Activated CD4-positive, CD25-positive, alpha-beta regulatory T cell (primary cell): ENCODE results near the gene KCNAB3.
"Not testable (repeated sequence)": the region's sequence is repeated elsewhere in the genome, so short reads cannot be mapped to it uniquely, and the experiment has no call there.

ENCODE experiments used
- DNase-seq, 4 experiments: peaks; one replicate each; lab custom pipeline; 2025; lab: John Stamatoyannopoulos, UW

The KCNAB3 gene

GRCh38 chr17:7929158-7930023 lies at the start of gene KCNAB3:
TSS of gene KCNAB3 (minus strand) at chr17:7929856. CDS start at chr17:7929435, 421 bp downstream.
- peak in 1 of 4 experiments; percentile 25 for DNase-seq

GRCh38 chr17:7977805-7978204 lies 48.1 kb upstream of the KCNAB3 start:
- DNase-seq, result no peak

GRCh38 chr17:7977039-7977438 lies 47.4 kb upstream of the KCNAB3 start:
- no peak for DNase-seq

- no peak for DNase-seq
Measured at GRCh38 chr17:7974638-7975131, 45.0 kb upstream of the KCNAB3 start.

GRCh38 chr17:7972131-7972785 lies 42.6 kb upstream of the KCNAB3 start:
- no peak for DNase-seq

GRCh38 chr17:7971651-7972050 lies 42.0 kb upstream of the KCNAB3 start:
- DNase-seq, result no peak

GRCh38 chr17:7969433-7969832 lies 39.8 kb upstream of the KCNAB3 start:
- DNase-seq, result no peak

GRCh38 chr17:7967751-7968150 lies 38.1 kb upstream of the KCNAB3 start:
- no peak for DNase-seq

- DNase-seq, result no peak
Measured at GRCh38 chr17:7961421-7961820, 31.8 kb upstream of the KCNAB3 start.

GRCh38 chr17:7959503-7960253 lies 30.0 kb upstream of the KCNAB3 start:
- DNase-seq, result no peak

GRCh38 chr17:7956228-7956965 lies 26.7 kb upstream of the KCNAB3 start:
- DNase-seq, result no peak

GRCh38 chr17:7955414-7956227 lies 26.0 kb upstream of the KCNAB3 start:
- no peak for DNase-seq

GRCh38 chr17:7953266-7953665 lies 23.6 kb upstream of the KCNAB3 start:
- DNase-seq, result not testable (repeated sequence)

GRCh38 chr17:7951143-7951792 lies 21.6 kb upstream of the KCNAB3 start:
- peak in 2 of 4 experiments; percentile 6 to 11 for DNase-seq

- DNase-seq, result no peak
Measured at GRCh38 chr17:7950578-7950977, 20.9 kb upstream of the KCNAB3 start.

GRCh38 chr17:7947651-7948050 lies 18.0 kb upstream of the KCNAB3 start:
- DNase-seq, result no peak

GRCh38 chr17:7946441-7946840 lies 16.8 kb upstream of the KCNAB3 start:
- no peak for DNase-seq

GRCh38 chr17:7945651-7946050 lies 16.0 kb upstream of the KCNAB3 start:
- no peak for DNase-seq

GRCh38 chr17:7944326-7944725 lies 14.7 kb upstream of the KCNAB3 start:
- DNase-seq, result no peak

- no peak for DNase-seq
Measured at GRCh38 chr17:7943291-7943690, 13.6 kb upstream of the KCNAB3 start.
